Natural killer cell treated with Interleukin-12 subunit alpha and Interleukin-12 subunit beta and Interleukin-15 and Interleukin-18, amount 100 ng/mL, for 72 hours (primary cell): ENCODE data around the gene SMG9. TPM values are rescaled to one million over a fixed set of nuclear protein-coding genes. Genes with fewer than 3 reads are reported as not detected.

Source experiments
- ATAC-seq, 2 donors: fragments of 150-1000 bp; cut with Tn5 transposase in 1 of 2; sonication (Bioruptor Pico), chemical (Tn5 transposase) in 1 of 2; 2 replicates each; pipeline ENCODE4 v1.10.0; 2021
- DNase-seq: peaks from one replicate; pipeline ENCODE4 v3.0.0; 2022; ENCODE audit warnings: low spot score
- H3K27ac Mint-ChIP-seq, 2 donors: 1 replicate in 1 of 2; 2 replicates in 1 of 2; pipeline ENCODE4 v1.8.0; 2022; ENCODE audit warnings: mixed read lengths in 2 of 2, mild to moderate bottlenecking in 1 of 2, moderate library complexity in 1 of 2
- H3K27me3 Mint-ChIP-seq, 2 donors: 1 replicate in 1 of 2; 2 replicates in 1 of 2; pipeline ENCODE4 v1.8.0; 2022; ENCODE audit warnings: mixed read lengths in 2 of 2
- H3K36me3 Mint-ChIP-seq: one replicate; pipeline ENCODE4 v1.8.0; 2022; ENCODE audit warnings: mixed read lengths
- H3K4me1 Mint-ChIP-seq, 2 donors: 1 replicate in 1 of 2; 2 replicates in 1 of 2; pipeline ENCODE4 v1.8.0; 2022; ENCODE audit warnings: low read depth in 2 of 2, mixed read lengths in 2 of 2, mild to moderate bottlenecking in 1 of 2
- H3K4me3 Mint-ChIP-seq: one replicate; pipeline ENCODE4 v1.8.0; 2022; ENCODE audit warnings: mixed read lengths
- H3K9me3 Mint-ChIP-seq: 2 replicates; pipeline ENCODE4 v1.8.0; 2022; ENCODE audit warnings: mixed read lengths
- total RNA-seq, 2 donors: library from RNA; stranded (reverse); gene quantifications; one replicate each; pipeline ENCODE4 v1.2.3, GENCODE V29; 2022

Gene SMG9
- total RNA-seq, 2 donors from 2014 or later, result 89.4 to 103 TPM

DNA sequence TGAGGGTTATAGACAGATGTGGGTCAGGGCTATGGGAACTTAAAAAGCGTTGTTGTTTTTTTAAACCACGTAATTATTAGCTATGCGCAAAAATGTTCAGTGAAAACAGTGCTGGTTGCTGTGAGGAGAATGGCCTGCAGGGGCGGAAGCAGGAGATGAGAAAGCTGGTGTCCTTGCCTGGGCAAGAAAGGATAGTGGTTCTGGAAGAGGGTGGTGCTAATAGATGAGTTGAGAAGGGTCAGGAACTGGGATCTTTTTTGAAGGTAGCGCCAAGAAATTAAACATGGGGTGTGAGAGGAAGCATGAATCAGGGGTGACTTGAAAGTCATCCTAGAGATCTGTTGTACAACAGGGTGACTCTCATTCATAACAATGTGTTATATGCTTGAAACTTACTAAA, 4.8 kb upstream of the SMG9 start:
- no peaks in the 10 kb centered on the region for H3K27me3 Mint-ChIP-seq
- peak overlapping the region; percentile 15 for H3K4me3 Mint-ChIP-seq
- H3K4me1 Mint-ChIP-seq, result peaks cover 59 to 72% of the 10 kb centered on the region in 2 donors
- DNase-seq (no peak), ATAC-seq (no peak)
- H3K27ac Mint-ChIP-seq, result peak overlapping the region; percentile 1 to 6
- no peaks in the 10 kb centered on the region for H3K9me3 Mint-ChIP-seq
- H3K36me3 Mint-ChIP-seq, result peaks cover 5% of the 10 kb centered on the region

DNA sequence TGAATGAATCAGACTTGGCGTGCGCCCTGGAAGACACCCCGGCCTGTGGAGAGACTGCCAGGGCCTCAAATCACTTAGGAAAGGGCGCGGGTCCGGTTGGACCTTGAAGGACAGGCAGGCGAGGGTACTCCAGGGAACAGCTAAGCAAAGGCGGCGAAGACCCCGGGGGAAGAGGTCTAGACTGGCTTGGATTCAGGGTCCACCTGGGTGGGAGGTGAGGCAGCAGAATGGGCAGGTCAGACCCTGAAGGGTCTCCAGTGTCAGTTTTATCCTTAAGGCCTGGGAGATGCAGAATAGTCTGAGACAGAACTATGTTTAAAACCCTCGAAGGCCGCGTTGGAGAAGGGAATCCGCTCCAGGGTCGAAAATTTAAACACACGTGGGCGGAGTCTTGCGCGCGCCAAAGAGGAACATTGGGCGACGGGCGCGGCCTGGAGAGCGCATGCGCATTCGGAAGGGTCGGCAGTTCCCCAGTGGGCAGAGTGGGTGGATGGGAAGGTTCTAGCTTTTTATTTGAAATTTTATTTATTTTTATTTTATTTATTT, 567 bp upstream of the SMG9 start:
- Mint-ChIP-seq H3K36me3 (peaks cover 16% of the 10 kb centered on the region), H3K4me1 (peaks cover 65 to 83% of the 10 kb centered on the region in 2 donors), H3K27ac (peak overlapping the region; percentile 93 to 100), H3K27me3 (no peaks in the 10 kb centered on the region), H3K9me3 (no peaks in the 10 kb centered on the region), H3K4me3 (peak overlapping the region; percentile 98)
- DNase-seq (peak; percentile 86), ATAC-seq (peak in 1 of 2 donors; percentile 8)

GRCh38 chr19:43754253-43754502, 584 bp downstream of the SMG9 start:
- no peak for ATAC-seq
- Mint-ChIP-seq H3K4me1 (peaks cover 70 to 83% of the 10 kb centered on the region in 2 donors), H3K4me3 (peak overlapping the region; percentile 98), H3K9me3 (no peaks in the 10 kb centered on the region), H3K27ac (peak overlapping the region; percentile 93 to 100), H3K27me3 (no peaks in the 10 kb centered on the region), H3K36me3 (peaks cover 24% of the 10 kb centered on the region)
- no peak for DNase-seq

DNA sequence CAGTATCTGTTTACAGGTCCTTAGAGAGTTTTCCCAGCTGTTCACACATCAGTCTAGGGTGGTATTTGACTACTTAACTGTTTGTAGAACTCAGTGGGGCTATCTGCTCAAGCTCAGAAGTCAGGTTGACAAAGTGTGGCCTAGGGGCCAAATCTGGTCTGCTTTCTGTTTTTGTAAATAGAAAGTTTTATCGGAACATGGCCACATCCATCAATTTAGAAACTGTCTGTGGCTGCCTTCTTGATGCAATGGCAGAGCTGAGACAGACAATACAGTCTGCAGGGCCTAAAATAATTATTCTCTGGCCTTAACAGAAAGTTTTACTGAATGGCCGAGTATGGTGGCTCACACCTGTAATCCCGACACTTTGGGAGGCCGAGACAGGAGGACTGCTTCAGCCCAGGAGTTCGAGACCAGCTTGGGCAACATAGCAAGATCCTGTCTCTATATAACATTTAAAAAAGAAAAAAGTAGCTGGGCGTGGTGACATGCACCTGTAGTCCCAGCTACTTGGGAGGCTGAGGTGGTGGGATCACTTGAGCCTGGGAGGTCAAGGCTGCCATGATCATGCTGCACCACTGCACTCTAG, 2.4 kb downstream of the SMG9 start:
- ATAC-seq (peak; percentile 25 to 35), DNase-seq (peak; percentile 74)
- Mint-ChIP-seq H3K4me1 (peaks cover 70 to 83% of the 10 kb centered on the region in 2 donors), H3K36me3 (peaks cover 38% of the 10 kb centered on the region), H3K4me3 (peak overlapping the region; percentile 98), H3K27ac (peak overlapping the region; percentile 93 to 100), H3K9me3 (no peaks in the 10 kb centered on the region), H3K27me3 (no peaks in the 10 kb centered on the region)

GRCh38 chr19:43751466-43752220, 3.1 kb downstream of the SMG9 start:
- Mint-ChIP-seq H3K4me3 (peak overlapping the region; percentile 98), H3K9me3 (no peaks in the 10 kb centered on the region), H3K27me3 (no peaks in the 10 kb centered on the region), H3K4me1 (peaks cover 69 to 78% of the 10 kb centered on the region in 2 donors), H3K27ac (peak overlapping the region; percentile 93 to 100), H3K36me3 (peaks cover 39% of the 10 kb centered on the region)
- DNase-seq, result no peak
- peak in 1 of 2 donors; percentile 15 for ATAC-seq

DNA sequence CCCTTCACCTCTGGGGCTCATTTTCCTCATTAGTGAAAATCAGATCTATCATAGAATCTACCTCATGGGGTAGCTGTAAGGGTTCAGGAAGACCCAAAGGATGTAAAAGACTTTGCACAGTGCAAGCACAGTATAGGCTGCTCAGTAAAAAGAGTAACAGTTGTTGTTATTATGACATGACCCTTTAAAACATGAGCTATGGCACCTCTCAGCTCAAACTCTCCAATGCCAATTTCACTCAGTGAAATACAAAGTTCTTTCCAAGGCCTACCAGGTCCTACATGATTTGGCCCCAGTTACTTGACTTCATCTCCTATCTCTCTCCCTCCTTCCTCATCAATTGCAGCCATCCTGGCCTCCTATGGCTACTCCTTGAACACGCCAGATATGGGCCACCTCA, 4.9 kb downstream of the SMG9 start:
- H3K4me1 Mint-ChIP-seq, result peaks cover 62 to 70% of the 10 kb centered on the region in 2 donors
- DNase-seq (no peak), ATAC-seq (no peak)
- peaks cover 40% of the 10 kb centered on the region for H3K36me3 Mint-ChIP-seq
- H3K27ac Mint-ChIP-seq, result peak overlapping the region; percentile 93 to 100
- no peaks in the 10 kb centered on the region for H3K9me3 Mint-ChIP-seq
- H3K4me3 Mint-ChIP-seq, result peak overlapping the region; percentile 36
- H3K27me3 Mint-ChIP-seq, result no peaks in the 10 kb centered on the region

- Mint-ChIP-seq H3K9me3 (no peaks in the 10 kb centered on the region), H3K27me3 (no peaks in the 10 kb centered on the region), H3K4me1 (peaks cover 58 to 65% of the 10 kb centered on the region in 2 donors), H3K27ac (peak overlapping the region; percentile 93 to 100), H3K4me3 (peak overlapping the region; percentile 51), H3K36me3 (peaks cover 42% of the 10 kb centered on the region)
- no peak for DNase-seq
- no peak for ATAC-seq
These were observed 5.6 kb downstream of the SMG9 start for GRCh38 chr19:43749152-43749551.

GRCh38 chr19:43748685-43749084, 6.1 kb downstream of the SMG9 start:
- peak overlapping the region; percentile 51 for H3K4me3 Mint-ChIP-seq
- H3K27ac Mint-ChIP-seq, result peak overlapping the region; percentile 93 to 100

GRCh38 chr19:43748205-43748594, 6.6 kb downstream of the SMG9 start:
- DNase-seq (no peak), ATAC-seq (no peak)
- peak overlapping the region; percentile 93 to 100 for H3K27ac Mint-ChIP-seq
- H3K4me1 Mint-ChIP-seq, result peaks cover 54 to 60% of the 10 kb centered on the region in 2 donors
- no peaks in the 10 kb centered on the region for H3K27me3 Mint-ChIP-seq
- H3K4me3 Mint-ChIP-seq, result peak overlapping the region; percentile 54
- no peaks in the 10 kb centered on the region for H3K9me3 Mint-ChIP-seq
- H3K36me3 Mint-ChIP-seq, result peaks cover 47% of the 10 kb centered on the region

More at GRCh38 chr19:43748685-43749084, 6.1 kb downstream of the SMG9 start:
- ATAC-seq (no peak), DNase-seq (no peak)
- no peaks in the 10 kb centered on the region for H3K9me3 Mint-ChIP-seq
- peaks cover 47% of the 10 kb centered on the region for H3K36me3 Mint-ChIP-seq
- peaks cover 54 to 61% of the 10 kb centered on the region in 2 donors for H3K4me1 Mint-ChIP-seq
- H3K27me3 Mint-ChIP-seq, result no peaks in the 10 kb centered on the region

- DNase-seq, result no peak
- H3K36me3 Mint-ChIP-seq, result peaks cover 51% of the 10 kb centered on the region
- peak in 1 of 2 donors; percentile 37 for ATAC-seq
- H3K4me3 Mint-ChIP-seq, result peak overlapping the region; percentile 54
- no peaks in the 10 kb centered on the region for H3K27me3 Mint-ChIP-seq
- H3K27ac Mint-ChIP-seq, result peak overlapping the region; percentile 93 to 100
- H3K4me1 Mint-ChIP-seq, result peaks cover 49 to 55% of the 10 kb centered on the region in 2 donors
- H3K9me3 Mint-ChIP-seq, result no peaks in the 10 kb centered on the region
These were observed 7.1 kb downstream of the SMG9 start for GRCh38 chr19:43747557-43748204.

DNA sequence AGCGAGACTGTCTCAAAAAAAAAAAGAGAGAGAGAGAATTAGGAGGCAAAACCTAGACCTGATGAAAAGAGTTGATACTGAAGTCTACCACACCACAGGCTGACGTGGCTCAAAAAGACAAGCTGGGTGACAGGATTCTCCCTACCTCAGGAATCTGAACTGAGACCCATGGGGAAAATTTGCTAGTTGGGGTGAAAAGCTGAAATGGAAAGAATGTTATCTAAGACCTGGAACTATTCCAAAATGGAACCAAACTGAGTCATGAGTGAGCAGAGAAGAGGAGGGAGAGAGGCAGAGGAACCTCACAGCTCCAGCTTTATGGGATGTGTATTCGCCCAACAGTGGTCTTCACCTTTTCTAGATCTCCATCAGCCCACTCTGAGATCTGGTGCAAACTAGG, 11.7 kb downstream of the SMG9 start:
- Mint-ChIP-seq H3K9me3 (no peaks in the 10 kb centered on the region), H3K27me3 (no peaks in the 10 kb centered on the region), H3K27ac (peak overlapping the region; percentile 39 to 50), H3K4me1 (peaks cover 19 to 20% of the 10 kb centered on the region in 2 donors), H3K4me3 (no peak overlapping the region), H3K36me3 (peaks cover 38% of the 10 kb centered on the region)
- DNase-seq (no peak), ATAC-seq (no peak)

GRCh38 chr19:43741075-43741825, 13.5 kb downstream of the SMG9 start:
- peaks cover 36% of the 10 kb centered on the region for H3K36me3 Mint-ChIP-seq
- H3K27me3 Mint-ChIP-seq, result no peaks in the 10 kb centered on the region
- no peak for ATAC-seq
- no peak for DNase-seq
- no peak overlapping the region for H3K4me3 Mint-ChIP-seq
- H3K27ac Mint-ChIP-seq, result peak overlapping the region; percentile 6 to 8
- H3K9me3 Mint-ChIP-seq, result no peaks in the 10 kb centered on the region
- H3K4me1 Mint-ChIP-seq, result peaks cover 12 to 17% of the 10 kb centered on the region in 2 donors

GRCh38 chr19:43739439-43740235, 15.1 kb downstream of the SMG9 start:
- H3K27me3 Mint-ChIP-seq, result no peaks in the 10 kb centered on the region
- DNase-seq (no peak), ATAC-seq (no peak)
- peaks cover 34% of the 10 kb centered on the region for H3K36me3 Mint-ChIP-seq
- peak overlapping the region; percentile 2 for H3K4me3 Mint-ChIP-seq
- peaks cover 5 to 11% of the 10 kb centered on the region in 2 donors for H3K4me1 Mint-ChIP-seq
- peak overlapping the region; percentile 42 to 63 for H3K27ac Mint-ChIP-seq
- no peaks in the 10 kb centered on the region for H3K9me3 Mint-ChIP-seq
